Skin epidermis (tissue), 12 donors: ENCODE measurements around the gene AGAP1.

Experiments
- H3K27ac ChIP-seq, 21 experiments: fragments of 200-600 bp; sonication (generic) in 11 of 21; one replicate each; pipeline ENCODE4 v1.5.0; 2020; ENCODE audit warnings: mild to moderate bottlenecking in 3 of 21, inconsistent platforms in 2 of 21, moderate library complexity in 2 of 21
- H3K4me3 ChIP-seq, 7 experiments: fragments of 200-600 bp; sonication (generic) in 2 of 7; one replicate each; pipeline ENCODE4 v1.5.0; 2020; ENCODE audit warnings: inconsistent platforms in 2 of 7, mild to moderate bottlenecking in 2 of 7, moderate library complexity in 1 of 7

AGAP1 gene

DNA sequence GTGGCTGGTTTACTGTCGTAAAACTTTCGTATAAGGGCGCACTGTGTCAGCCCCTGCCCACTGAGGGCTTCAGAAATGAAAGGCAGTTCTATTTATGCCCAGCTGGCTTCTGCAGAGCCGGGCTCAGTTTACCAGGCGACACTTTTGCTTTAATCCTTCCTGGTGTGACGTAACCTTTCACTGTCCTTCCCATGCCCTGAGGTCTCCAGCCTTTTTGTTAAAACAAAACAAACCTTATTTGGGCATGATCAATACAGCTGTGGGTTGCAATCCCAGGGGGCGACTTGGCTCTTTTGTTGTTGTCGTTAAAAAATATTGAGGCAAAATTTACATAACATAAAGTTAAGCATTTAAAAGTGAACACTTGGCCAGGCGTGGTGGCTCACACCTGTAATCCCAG, 85.3 kb downstream of the AGAP1 start:
- Histone ChIP-seq H3K27ac (no peak overlapping the region), H3K4me3 (no peak overlapping the region)

DNA sequence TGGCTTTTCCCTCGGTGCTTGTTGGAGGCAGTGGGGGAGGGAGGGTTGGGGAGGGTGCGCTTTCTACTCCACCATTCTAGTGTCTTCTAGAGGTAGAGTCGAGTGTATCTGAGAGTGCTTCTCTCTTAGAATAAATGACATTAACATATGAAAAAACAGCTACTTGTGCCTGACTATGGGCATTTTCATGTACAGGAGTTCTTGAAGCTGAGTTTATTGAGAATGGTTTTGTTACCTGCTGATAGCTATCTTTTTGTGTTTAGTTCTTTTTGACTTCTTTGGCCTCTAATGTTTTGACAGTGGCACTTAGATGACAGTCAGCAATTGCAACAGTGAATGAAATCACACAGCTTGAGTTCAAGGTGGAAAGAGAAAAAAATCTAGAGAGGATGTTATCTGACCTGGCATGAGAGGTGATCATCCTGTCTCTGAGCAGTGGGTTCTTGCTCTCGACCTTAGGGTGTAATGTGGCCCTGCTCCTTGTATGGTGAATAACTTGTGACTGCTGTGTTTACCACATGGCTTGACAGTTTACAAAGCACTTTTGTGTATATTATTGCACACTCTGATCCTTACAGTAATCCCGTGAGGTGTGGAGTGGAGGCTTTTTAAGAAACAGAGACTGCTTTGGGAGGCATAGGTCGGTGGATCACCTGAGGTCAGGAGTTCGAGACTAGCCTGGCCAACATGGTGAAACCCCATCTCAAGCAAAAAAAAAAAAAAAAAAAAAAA, 86.7 kb downstream of the AGAP1 start:
- H3K27ac ChIP-seq, result no peak overlapping the region
- no peak overlapping the region for H3K4me3 ChIP-seq

DNA sequence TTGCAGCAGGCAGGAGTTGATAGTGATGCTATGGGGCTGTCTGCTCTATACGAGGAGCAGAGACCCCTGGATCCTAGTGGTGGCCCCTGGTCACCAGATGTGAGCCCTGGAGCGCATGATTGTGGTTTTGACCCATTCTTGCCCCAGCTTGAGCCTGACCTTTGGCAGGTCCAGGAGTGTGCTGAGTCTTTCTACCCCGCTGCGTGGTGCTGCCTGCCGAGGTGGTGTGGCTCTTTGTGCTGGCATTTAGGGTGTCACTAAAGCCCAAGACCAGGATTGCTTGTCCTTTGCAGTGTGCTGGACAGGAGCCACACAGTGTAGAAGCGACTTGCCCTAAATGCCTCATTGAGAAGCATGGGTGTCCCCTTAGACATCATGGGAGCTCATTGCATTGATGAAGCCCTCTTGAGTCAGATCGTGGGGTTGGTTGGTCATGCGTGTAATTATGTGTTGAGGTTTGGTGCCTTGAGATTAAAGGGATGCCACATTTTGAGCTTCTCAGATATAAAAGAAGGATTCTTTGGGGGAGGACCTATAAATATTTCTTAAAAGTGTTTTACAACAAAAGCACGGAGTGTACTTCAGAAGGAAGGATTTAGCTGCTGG, 88.3 kb downstream of the AGAP1 start:
- no peak overlapping the region for H3K4me3 ChIP-seq
- no peak overlapping the region for H3K27ac ChIP-seq

DNA sequence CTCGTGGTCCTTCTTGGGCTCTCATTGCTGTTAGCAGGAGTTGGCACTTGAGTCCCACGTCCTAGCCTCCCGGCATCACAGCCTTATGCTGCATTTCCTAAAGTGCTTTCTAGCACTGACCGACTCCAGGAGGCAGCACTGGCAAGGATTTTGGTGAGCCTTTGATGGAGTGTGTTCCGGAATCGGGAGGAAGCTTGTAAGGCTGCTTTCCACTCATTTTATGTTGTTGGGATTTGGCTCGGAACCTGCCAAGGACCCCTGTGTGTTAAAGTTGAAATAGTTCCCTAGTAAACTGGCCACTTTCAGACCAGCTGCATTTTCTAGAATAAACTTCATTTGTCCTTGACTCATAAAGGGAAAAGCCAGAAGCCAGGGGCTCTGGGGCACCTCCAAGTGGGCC, 88.9 kb downstream of the AGAP1 start:
- no peak overlapping the region for H3K27ac ChIP-seq

DNA sequence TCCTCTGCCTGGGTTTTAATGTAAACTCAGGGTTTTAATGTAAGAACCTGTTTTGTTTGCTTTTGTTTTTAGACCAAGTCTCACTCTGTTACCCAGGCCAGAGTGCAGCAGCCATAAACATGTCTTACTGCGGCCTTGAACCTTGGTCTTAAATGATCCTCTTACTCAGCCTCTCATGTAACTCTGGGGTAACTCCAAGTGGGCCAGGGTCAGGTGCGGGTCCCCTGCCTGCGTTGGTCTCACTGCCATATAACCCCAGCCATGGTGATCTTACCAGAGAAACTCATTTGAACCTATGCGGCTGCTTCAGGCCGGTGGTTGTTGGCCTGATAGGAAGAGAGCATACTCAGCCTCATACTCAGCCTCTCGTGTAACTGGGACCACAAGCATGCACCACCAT, 89.3 kb downstream of the AGAP1 start:
- Histone ChIP-seq H3K27ac (no peak overlapping the region), H3K4me3 (no peak overlapping the region)

More for the DNA sequence above, 88.9 kb downstream of the AGAP1 start:
- H3K4me3 ChIP-seq, result no peak overlapping the region

DNA sequence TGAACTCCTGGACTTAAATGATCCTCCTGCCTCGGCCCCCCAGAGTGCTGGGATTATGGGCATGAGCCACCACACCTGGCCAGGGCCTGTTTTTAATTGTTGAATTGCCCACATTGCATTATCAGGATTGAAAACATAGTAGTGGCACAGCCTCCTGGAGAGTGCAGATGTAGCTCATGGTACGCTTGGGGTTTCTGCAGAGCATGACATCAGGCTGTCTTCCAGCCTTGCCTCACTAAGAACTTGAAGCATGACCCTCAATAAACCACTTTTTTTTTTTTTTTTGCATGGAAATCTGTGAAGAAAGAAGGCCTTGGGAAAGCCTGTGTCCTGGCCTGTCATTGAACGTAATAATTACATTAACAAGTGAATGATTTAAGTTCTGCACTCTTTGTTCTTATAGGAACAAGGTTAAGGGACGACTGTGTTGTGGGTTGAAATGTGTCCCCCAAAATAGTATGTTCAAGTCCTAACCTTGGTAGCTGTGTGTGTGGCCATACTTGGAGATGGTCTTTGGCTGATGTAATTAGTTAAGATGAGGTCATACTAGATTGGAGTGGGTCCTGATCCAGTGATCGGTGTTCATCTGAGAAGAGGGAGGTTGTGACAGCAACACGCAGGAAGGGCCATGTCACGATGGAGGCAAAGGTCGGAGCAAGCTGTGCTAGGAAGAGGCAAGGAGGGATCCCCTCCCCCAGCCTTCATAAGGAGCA, 90.2 kb downstream of the AGAP1 start:
- H3K4me3 ChIP-seq, result no peak overlapping the region
- H3K27ac ChIP-seq, result no peak overlapping the region

DNA sequence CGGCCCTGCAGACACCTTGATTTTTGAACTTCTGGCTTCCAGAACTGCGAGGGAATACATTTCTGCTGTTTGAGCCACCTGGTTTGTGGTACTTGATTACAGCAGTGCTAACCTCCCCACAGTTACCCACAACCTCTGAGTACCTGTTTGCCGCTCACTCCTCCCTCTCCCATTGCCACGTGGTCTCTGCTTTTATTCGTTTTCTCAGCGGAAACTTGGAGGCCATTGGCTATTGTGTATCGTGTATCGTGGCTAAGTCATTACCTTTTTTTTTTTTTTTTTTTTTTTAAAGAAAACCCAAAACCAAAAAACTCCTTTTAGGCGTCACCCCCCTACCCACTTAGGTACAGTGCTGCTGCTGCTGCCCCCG, 90.8 kb downstream of the AGAP1 start:
- no peak overlapping the region for H3K27ac ChIP-seq

DNA sequence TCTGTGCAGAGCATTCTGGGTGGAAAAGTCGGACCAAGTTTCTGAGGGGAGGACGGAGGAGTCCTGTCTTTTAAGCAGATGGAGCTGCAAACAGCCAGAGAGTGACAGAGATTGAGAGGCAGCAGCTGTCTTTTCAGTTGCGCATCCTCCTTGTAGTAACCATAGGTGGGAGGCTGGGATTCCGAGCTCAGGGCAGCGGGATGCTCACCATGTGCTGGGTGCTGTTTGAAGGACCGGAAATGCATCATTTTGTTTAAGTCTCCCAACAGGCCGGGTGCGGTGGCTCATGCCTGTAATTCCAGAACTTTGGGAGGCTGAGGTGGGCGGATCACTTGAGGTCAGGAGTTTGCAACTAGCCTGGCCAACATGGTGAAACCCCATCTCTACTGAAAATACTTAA, 93.4 kb downstream of the AGAP1 start:
- H3K4me3 ChIP-seq, result no peak overlapping the region
- H3K27ac ChIP-seq, result no peak overlapping the region

More for the DNA sequence above, 90.8 kb downstream of the AGAP1 start:
- H3K4me3 ChIP-seq, result no peak overlapping the region

DNA sequence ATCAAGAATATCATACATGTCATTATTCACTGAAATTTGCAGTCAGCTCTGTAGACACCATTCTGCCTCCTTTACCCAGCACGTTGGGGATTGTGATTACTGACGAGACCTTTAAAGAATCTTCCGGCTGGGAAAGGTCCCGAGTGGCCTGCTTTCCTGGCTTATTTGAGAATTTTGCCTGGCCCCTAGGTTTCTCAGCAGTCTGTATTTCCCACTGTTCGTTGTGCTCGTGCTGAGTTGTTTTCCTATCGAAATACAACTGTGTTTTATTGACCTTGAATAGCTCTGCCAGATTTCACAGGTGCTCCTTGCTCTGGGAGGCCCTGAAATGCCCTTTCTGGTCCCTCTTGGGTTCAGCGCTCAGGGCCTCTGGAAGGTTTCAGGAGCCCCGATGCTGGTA, 94.9 kb downstream of the AGAP1 start:
- Histone ChIP-seq H3K4me3 (no peak overlapping the region), H3K27ac (no peak overlapping the region)

DNA sequence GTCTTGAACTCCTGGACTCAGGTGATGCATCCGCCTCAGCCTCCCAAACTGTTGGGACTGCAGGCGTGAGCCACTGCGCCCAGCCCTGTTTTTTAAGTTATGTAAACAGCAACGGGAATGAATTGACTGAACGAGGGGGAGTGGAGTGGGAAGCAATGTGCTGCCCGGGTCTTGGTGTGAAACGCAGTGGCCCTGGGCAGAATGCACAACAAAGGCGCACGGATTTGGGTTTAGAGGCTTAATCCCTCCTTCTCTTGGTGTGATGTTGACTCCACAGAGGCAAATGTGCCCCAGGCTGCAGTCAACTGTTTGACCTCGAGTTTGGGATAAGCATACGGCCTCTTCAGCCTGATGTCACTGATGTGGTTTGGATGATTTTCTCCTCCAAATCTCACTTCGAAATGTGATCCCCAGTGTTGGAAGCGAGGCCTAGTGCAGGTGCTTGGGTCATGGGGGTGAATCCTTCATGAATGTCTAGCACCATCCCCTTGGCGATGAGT, 97.4 kb downstream of the AGAP1 start:
- Histone ChIP-seq H3K4me3 (no peak overlapping the region), H3K27ac (no peak overlapping the region)

DNA sequence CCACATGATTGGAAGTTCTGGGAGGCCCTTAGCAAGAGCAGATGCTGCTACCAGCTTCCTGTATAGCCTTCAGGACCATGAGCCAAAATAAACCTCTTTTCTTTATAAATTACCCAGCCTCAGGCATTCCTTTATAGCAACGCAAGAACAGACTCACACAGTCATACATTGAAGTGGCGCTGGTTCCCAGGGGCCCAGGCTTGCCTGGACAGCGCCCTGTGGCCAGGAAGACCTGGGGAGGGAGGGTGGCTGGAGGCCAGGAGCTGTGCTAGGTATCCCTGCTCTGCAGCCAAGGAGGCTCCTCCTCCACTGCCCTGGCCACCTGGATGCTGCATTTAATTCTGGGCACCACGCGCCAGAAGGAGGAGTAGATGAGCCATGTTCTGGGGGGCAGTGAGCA, 98.1 kb downstream of the AGAP1 start:
- Histone ChIP-seq H3K27ac (no peak overlapping the region), H3K4me3 (no peak overlapping the region)

DNA sequence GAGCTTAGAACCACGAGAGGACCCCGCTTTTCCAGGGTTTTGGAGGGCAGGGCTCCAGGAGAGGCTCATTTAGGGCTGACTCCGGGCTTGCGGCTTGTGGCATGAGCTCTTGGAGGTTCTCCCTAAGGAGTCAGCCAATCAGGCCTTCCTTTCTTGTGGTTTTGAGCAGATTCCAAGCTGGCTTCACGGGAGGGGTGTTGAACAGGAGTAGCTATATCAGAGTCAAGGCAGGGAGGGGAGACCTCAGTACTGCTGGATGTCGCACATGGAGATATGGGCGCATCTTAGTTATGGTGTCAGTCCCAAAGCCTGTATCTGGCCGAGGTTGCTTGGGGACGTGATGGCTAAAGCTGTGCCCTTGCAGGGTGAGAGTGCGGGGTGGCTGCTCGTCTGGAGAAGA, 98.6 kb downstream of the AGAP1 start:
- no peak overlapping the region for H3K4me3 ChIP-seq
- H3K27ac ChIP-seq, result no peak overlapping the region

DNA sequence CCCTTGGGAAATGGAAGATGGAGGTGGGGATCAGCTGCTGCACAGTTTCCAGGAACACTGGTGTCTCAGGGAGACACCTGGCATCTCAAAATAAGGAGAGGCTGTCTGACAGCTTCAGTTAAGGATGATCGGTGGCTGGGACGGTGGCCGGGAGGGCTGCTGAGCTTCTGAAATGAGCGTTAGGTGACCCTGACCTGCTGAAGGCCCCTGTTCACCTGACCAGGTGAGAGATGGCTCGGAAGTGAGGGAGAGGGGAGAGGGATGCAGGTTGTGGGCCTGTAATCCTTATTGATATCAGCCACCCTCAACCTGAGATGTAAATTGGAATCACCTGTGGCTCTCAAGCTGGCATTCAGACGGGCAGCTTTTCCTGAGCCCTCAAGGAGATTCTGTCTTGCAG, 99.0 kb downstream of the AGAP1 start:
- no peak overlapping the region for H3K27ac ChIP-seq
- H3K4me3 ChIP-seq, result no peak overlapping the region

DNA sequence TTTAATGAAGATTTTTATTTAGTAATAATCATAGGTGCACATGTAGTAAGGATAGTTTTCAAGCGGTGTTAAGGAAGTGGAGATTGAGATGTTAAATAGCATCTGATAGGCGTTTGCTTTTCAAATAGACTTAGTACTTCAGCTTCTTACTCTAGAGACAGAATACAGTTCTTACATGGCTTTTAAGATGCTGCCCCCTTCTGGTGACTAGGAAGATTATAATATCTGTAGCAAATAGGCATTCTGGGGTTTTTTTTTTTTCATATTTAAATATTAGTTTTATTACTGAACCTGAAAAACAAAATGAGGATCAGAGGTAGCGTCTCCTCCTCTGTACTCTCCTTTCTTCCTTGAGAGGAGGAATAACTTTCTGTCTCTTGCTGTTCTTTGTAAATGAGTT, 100.2 kb downstream of the AGAP1 start:
- no peak overlapping the region for H3K27ac ChIP-seq
- H3K4me3 ChIP-seq, result no peak overlapping the region

DNA sequence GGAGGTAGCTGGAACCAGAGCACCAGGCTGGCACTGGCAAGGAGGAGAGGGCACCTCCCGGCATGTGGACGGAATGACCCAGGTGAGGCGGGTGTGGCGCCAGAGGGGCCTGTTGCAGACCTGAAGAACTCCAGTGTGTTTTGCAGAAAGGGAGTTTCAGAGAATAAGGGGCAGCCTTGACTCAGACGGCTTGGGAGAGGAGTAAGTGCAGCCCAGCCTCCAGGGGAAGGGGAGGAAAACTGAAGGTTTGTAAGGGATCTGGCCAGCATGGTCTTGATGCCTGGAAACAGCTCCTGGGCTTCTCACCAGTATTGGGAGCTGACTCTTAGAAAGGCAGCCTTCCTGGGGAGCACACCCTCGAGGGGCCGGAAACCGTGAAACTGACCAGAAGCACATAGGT, 101.1 kb downstream of the AGAP1 start:
- H3K27ac ChIP-seq, result no peak overlapping the region

DNA sequence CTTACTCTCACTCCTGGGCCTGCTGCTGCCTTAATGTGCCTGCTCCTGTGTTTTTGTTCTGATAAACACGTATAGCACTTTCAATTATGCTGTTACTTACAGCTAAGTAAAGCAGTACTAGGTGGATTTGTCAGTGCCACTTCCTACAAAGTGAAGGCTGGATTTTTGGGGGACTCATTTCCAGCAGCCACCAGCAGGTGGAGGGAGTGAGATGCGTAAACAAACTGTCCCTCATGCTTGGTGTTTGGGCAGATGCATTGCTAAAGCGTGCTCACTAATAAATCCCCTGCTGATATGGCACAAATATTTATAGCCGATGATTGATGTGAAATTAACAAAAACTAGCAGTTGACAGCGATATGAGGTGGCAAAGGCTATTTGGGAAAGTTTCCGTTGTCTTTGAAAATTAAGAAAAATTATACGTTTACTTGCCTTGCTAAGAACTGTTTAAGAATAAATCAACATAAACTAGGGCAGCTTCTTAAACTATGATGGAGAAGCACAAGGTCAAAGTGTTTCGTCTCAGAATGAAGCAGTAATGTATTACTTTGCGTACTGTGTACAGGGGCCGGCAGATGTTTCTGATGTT, 101.7 kb downstream of the AGAP1 start:
- H3K27ac ChIP-seq, result no peak overlapping the region
- H3K4me3 ChIP-seq, result no peak overlapping the region

More for the DNA sequence above, 101.1 kb downstream of the AGAP1 start:
- H3K4me3 ChIP-seq, result no peak overlapping the region

DNA sequence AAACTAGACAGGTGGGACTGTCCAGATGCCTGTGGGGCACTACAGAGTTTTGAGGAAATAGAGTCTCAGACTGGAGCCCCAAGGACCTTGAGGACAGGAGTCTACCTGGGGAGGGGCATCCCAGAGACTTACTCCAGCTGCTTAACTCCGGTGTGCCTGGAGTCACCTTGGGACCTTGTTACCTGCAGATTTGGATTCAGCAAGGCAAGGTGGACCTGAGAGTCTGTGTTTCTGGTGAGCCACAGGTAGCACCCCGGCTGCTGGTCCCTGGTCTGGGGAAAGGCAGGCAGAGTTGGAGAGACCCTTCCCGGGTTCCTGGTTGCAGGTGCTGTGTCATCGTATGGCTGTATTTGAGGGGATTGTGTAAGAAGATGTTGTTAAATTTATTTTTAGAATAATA, 102.4 kb downstream of the AGAP1 start:
- Histone ChIP-seq H3K27ac (no peak overlapping the region), H3K4me3 (no peak overlapping the region)

DNA sequence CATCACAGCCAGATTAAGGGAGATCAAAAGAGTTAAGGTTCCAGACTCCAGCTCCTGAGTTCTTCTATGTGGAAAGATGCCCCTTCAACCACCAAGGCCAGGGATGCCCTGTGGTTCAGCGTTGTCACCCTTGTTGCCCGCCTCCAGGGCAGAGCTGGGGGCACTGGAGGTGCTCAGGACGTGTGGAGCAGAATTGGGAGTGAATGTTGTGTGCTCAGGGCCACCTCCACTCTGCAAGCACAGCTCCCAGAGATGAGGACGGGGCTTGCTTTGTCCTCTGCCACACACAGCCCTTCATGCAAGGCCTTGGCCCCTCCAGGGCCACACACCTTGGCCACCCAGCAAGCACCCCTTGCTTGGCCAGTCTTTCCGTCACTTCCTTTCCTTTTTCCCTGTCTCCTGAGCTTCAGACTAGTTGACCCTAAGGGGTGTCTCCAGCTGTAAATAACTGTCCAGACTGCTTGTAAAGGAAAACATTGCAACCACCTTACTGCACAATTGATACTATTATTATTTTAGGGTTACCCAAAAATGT, 103.3 kb downstream of the AGAP1 start:
- H3K4me3 ChIP-seq, result no peak overlapping the region

DNA sequence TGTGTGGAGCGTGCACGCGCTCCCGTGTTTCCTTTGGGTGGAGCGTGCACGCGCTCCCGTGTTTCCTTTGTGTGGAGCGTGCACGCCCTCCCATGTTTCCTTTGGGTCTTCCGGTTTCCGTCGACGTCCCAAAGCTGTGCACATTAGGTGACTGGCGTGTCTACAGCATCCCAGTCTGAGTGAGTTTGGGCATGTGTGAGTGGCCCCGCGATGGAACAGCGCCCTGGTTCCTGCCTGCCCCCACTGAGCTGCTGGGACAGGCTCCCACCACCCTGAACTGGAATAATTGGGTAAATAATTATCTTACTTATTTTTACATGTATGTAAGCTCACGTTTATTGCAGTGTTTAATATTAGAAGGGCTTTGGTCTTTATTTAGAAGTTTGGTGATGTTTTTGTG, 104.2 kb downstream of the AGAP1 start:
- Histone ChIP-seq H3K4me3 (no peak overlapping the region), H3K27ac (no peak overlapping the region)

More for the DNA sequence above, 103.3 kb downstream of the AGAP1 start:
- H3K27ac ChIP-seq, result no peak overlapping the region
